PC-9 (cell line): ENCODE data around the gene HSPG2.

Experiments used
- CTCF ChIP-seq: fragments of 200-600 bp; sonication (generic); conservative IDR thresholded peaks from 2 replicates; pipeline ENCODE4 v1.6.1; 2017; ENCODE audit warnings: mixed run types, antibody characterized with exemption, mild to moderate bottlenecking, moderate library complexity
- EZH2 ChIP-seq: fragments of 200-600 bp; sonication (generic); IDR thresholded peaks from 2 replicates; pipeline ENCODE4 v1.8.0; 2017; ENCODE audit warnings: antibody characterized with exemption, low read depth

GRCh38 chr1:21821385-21822019 lies 115.6 kb downstream of the HSPG2 start:
- TF ChIP-seq CTCF = no peak
- no peak for TF ChIP-seq EZH2
